ENCODE data around the gene STX11.
A peak's percentile ranks its signal among the peaks of the same experiment; 100 is the strongest.

STX11 gene

GRCh38 chr6:144143106-144143505, 7.2 kb upstream of the STX11 start:
- no peak for DNase-seq (ENCODE audit: low read depth)

DNA sequence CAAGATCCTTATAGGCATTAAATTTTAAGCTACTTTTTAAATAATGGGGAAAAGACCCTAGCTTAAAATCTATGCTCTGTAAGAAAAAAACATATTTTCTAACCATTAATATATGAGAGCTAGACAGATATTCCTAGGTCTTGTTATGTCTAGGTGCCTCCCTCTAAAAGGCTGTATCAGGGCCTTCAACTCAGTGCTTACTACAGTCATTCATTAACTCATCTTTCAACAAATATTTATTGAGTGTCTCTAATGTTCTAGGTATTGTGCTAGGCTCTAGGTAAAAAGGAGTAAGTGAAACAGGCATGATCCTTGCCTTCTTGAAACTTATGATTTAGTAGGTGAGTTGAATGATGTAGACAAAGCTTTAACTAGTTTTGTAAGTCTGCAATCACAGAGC, 6.4 kb upstream of the STX11 start:
- no peak for DNase-seq (ENCODE audit: low read depth)

- no peak for DNase-seq (ENCODE audit: low read depth)
Measured at GRCh38 chr6:144144996-144145395, 5.3 kb upstream of the STX11 start.

- no peak for DNase-seq (ENCODE audit: low read depth)
Measured at GRCh38 chr6:144145541-144145940, 4.8 kb upstream of the STX11 start.

- no peak for DNase-seq (ENCODE audit: low read depth)
Measured at GRCh38 chr6:144148886-144149285, 1.4 kb upstream of the STX11 start.

- DNase-seq (ENCODE audit: low read depth): no peak
Measured at GRCh38 chr6:144149558-144149893, 791 bp upstream of the STX11 start.

GRCh38 chr6:144150710-144151657, 667 bp downstream of the STX11 start:
- DNase-seq (ENCODE audit: low read depth): peak; percentile 49

GRCh38 chr6:144152334-144152900, 2.1 kb downstream of the STX11 start:
- DNase-seq (ENCODE audit: low read depth): no peak

- no peak for DNase-seq (ENCODE audit: low read depth)
Measured at GRCh38 chr6:144153260-144153659, 2.9 kb downstream of the STX11 start.

DNA sequence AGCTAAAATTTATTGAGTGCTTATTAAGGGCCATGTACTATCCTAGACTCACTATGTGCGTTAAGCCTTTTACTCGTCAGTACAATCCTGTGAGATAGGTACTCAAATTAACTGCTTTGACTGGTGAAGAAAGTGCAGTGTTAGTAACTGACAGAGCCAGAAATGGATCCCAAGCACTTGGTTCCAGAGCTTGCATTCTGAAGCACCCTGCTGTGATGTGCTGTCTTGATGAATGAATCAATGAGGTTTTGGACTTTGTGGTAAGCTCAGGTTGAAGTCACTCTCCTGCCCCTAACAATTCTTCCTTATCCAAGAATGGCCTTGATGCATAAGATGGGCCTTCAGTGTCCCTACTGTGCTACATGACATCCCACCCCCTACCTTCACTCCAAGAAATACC, 3.7 kb downstream of the STX11 start:
- no peak for DNase-seq (ENCODE audit: low read depth)

DNA sequence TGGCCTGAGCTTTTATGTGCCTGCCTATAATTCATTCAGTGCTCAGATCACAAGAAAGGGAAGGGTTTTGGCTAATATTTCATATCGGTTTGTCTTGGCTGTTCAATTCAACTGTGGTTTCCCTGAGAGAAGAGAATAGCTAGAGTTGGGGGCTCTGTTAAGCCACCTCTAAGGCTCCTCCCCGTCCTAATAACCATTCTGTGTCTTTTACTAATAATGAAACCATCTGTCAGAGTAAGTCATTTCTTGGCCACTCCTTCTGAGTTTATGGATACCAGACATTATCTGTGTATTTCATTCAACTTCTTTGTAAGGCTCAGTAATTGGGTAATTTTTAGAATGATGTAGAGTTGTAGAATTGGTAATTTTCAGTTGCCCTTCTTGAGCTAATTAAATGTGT, 5.2 kb downstream of the STX11 start:
- no peak for DNase-seq (ENCODE audit: low read depth)

DNA sequence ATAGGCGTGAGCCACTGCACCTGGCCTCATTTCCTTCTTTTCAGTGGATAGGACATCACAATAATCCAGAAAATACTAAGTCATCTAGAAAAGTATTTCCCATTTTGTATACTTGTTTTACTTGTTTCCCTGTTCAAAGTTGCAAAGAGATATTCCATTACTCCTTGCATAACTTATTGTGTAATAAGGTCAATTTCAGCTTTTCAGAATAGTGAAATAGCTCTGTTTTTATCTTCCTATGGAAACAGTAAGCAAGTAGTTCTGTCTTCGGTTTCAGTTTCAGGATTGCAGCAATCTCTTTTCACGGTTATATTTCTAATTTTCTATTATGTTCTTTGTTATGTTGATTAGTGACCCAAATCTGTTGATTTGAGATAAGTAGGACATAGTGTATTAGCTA, 6.0 kb downstream of the STX11 start:
- DNase-seq (ENCODE audit: low read depth): no peak

GRCh38 chr6:144156991-144157390, 6.7 kb downstream of the STX11 start:
- DNase-seq (ENCODE audit: low read depth): no peak

DNA sequence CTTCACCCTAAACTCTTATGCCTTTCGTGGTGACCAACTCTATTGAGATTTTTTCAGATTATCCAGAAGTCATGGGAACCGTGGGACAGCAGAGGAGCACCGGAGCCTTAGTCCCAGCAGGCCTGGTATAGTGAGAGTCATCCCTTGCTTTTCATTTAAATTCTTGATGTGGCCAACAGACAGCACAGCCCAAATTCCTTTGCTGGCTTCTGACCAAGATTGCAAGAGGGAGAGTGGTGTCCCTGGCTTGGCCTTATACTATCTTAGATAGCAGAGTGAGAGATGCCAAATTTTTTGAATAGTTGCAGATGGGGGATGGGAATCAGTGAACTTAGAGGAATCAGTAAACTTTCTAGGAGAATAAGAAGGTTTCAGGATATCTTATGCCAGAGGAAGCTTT, 7.8 kb downstream of the STX11 start:
- no peak for DNase-seq (ENCODE audit: low read depth)

DNA sequence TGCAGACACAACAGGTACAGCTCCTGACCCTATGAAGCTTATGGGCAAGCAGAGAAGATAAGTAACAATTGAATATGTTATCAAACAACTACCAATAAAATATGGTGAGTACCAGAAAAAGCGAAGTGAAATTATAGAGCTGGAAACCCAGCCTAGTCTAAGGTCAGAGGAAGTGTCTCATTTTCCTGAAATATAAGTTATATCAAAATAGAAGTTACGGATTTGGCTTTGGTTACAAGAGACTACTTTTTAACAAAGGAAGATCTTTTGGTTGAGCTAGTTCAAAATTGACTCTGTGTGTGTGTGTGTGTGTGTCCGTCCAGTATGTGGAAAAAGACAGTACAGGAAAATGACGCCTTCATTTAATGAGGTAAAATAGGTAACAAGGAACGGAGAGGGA, 8.9 kb downstream of the STX11 start:
- DNase-seq (ENCODE audit: low read depth): no peak

DNA sequence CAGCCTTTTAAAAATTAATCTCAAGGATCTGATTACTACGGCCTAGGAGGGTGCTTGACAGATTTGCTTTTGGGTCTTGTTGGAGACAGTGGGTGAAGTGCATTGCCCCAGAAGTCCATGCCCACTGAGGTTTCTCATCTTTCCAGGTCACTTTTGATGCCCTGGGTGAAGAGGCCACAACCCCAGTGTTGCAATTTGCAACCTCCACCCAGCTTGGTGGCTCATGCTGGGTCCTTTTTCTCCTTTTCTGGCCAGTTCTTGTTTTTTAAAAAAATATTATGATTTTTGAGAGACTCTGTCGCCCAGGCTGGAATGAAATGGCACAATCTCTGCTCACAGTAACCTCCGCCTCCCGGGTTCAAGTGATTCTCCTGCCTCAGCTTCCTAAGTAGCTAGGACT, 9.4 kb downstream of the STX11 start:
- no peak for DNase-seq (ENCODE audit: low read depth)

GRCh38 chr6:144160431-144161005, 10.2 kb downstream of the STX11 start:
- DNase-seq (ENCODE audit: low read depth): no peak

DNA sequence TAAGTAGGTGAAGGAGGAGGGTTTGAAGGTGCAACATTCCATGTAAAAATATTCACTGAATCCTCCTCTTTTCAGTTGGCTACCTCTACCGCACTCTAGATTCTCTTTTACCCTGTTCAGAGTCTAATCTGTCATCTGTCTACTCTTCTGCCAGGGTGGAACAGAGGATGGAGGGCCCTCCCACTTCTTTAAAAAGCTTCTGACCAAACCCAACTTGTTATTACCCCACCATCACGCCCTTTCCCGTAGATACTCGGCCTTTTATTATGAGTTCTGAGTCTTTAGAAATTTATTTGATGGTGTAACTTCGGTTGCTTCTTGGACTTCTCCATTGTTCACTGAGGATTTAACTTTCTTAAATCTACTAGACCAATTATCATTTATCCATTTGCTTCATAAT, 11.7 kb downstream of the STX11 start:
- no peak for DNase-seq (ENCODE audit: low read depth)

GRCh38 chr6:144162977-144163376, 12.7 kb downstream of the STX11 start:
- DNase-seq (ENCODE audit: low read depth): no peak

DNA sequence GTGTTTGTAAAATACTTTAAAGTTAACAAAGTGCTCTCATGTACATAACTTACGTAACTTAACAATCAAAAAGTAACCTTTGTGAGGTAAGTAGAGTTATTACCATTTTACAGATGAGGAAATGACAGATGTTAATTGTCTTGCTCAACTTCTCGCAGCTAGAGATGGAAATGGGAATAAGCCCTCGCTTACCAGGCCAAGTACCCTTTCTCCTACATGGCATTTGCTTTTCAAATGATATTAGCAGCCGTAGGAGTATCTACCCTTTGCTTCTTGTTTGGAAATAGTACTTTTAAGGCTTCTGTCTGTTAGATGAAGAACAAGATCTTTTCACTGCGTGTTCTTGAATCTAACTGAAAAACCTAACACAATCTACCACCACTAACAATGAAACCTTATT, 15.5 kb downstream of the STX11 start:
- DNase-seq (ENCODE audit: low read depth): no peak

- DNase-seq (ENCODE audit: low read depth): no peak
Measured at GRCh38 chr6:144170044-144170443, 19.7 kb downstream of the STX11 start.

- DNase-seq (ENCODE audit: low read depth): no peak
Measured at GRCh38 chr6:144171406-144171805, 21.1 kb downstream of the STX11 start.

DNA sequence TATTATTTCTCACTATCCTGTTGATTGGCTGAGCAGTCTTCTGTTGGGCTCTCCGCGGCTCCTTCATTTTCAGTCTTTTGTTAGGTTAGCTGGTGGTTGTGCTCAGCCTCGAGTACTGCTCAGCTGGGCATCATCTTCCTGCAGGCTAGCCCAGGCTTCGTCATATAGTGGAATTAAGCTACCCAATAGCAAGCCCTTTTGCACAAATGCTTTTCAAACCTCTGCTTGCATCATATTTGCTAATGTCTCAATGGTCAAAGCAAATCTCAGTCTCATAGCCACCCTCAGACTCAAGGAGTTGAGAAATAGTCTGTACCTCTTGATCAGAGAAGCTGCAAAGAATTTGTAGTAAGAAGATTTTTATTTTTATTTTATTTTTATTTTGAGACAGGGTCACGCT, 23.7 kb downstream of the STX11 start:
- no peak for DNase-seq (ENCODE audit: low read depth)

GRCh38 chr6:144176043-144176442, 25.7 kb downstream of the STX11 start:
- DNase-seq (ENCODE audit: low read depth): no peak

Measured in activated T-helper 9 cell treated with anti-CD3 and anti-CD28 coated beads, Interleukin-2, amount 50 U/mL, for 16 hours (primary cell).